GM18508 (cell line): ENCODE data around the gene ZNF106.
A peak's percentile ranks its signal among the peaks of the same experiment; 100 is the strongest.

Experiments
- ATAC-seq: cut with Tn5 transposase; IDR thresholded peaks from one replicate; pipeline ENCODE4 v1.9.1; 2021; ENCODE audit warnings: moderate number of reproducible peaks; ENCODE audit not compliant: insufficient read depth, unreplicated experiment

Gene ZNF106

GRCh38 chr15:42490671-42491538, at the start of gene ZNF106:
ZNF106 (minus strand) TSS chr15:42491141; CDS start chr15:42472289, 18,852 bp downstream.
- peak; percentile 42 for ATAC-seq

DNA sequence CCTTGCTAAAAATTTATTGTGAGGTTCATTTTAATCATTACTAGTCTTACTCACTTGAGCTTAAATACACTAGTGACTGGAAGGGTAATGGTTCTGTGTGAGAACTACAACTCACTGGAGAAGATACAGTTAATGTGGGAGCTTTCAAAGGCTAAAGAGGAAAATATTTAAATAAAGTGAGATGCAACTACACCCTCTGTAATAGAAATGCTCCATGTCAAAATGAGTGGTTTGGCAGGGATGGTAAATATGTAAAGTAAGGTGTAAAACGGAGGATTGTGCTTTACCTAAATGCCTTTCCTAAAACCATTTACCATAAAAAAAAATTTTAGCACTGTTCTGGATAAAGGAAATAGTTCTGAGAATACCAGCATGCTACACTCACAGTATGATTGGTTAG, 42.3 kb upstream of the ZNF106 start:
- ATAC-seq: no peak

DNA sequence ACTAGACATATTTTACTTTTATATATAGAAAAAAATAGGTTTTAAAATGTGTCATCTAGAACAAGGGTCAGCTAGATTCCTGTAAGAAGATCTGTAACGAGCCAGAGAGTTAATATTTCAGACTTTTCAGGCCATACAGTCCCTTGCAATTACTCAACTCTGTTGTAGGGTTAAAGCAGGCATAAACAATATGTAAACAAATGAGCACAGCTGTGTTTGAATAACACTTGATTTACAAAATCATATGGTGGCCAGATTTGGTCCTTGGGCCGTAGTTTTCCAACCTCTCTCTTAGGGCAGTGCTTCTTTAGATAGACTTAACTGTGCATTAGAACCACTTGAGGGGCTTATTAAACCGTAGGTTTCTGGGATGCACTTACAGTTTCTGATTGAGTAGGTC, 38.0 kb upstream of the ZNF106 start:
- no peak for ATAC-seq

GRCh38 chr15:42523331-42523730, 32.4 kb upstream of the ZNF106 start:
- ATAC-seq: no peak

DNA sequence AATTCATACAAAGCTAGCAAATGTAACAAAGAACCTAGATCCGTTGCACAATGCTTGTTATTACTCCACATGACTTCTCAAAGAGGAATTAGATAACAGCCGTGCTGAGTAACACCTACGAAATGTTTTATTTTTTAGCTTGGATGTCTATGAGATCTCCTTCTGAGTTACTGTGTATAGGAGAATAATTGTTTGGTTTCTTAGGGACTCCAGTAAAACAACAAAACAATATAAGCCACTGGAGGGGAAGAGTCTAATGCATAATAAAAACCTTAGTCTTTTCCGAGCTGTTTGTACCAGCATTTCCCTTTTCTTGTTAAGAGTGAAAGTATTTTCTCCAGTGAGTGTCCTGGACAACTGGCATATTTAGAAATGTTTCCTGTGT, 20.1 kb upstream of the ZNF106 start:
- ATAC-seq: no peak

GRCh38 chr15:42510258-42511006, 19.5 kb upstream of the ZNF106 start:
- ATAC-seq: no peak

DNA sequence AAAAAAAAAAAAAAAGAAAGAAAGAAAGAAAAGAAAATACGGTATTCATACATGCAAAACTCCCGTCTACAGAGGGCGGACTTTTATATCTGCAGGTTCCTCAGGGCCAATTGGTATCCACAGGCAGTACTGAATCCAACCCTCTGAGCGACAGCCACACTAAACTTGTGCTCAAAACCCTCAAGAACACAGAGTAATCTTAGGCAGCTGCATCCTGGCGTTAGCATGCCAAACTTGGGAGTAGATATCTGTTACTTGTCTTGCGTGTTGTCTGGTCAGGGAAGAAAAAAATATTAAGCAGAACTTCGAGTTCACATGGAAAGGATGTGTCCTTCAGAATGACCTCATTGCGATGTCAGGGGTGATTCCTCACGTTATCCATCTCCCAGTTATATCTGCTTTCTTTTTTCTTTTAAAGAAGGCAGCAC, 17.3 kb upstream of the ZNF106 start:
- ATAC-seq: no peak

- ATAC-seq: no peak
These were observed 16.6 kb upstream of the ZNF106 start for GRCh38 chr15:42507514-42507913.

DNA sequence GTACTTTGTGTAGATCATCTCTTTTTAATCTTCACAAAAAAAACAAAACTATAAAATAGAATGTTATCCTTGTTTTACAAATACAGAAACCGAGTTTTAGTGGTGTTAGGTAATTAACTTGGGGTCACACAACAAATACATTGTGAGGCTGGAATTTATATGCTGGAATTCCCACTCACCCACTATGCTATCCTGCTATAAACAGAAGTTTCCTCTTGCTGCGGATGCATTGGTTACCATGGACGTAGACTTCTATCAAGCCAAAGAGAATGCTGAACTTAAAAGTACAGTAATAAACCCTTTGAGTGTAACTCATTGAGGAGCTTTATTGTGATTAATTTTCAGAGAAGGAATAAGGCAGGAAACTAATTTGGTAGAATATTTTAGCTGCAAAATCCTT, 13.7 kb upstream of the ZNF106 start:
- ATAC-seq: no peak

- ATAC-seq: no peak
These were observed 12.9 kb upstream of the ZNF106 start for GRCh38 chr15:42503825-42504224.

- no peak for ATAC-seq
These were observed 11.5 kb upstream of the ZNF106 start for GRCh38 chr15:42502477-42502876.

GRCh38 chr15:42499858-42500609, 9.1 kb upstream of the ZNF106 start:
- no peak for ATAC-seq

GRCh38 chr15:42498212-42499068, 7.5 kb upstream of the ZNF106 start:
- no peak for ATAC-seq

- no peak for ATAC-seq
These were observed 4.6 kb upstream of the ZNF106 start, which contains the start of gene SNAP23 for GRCh38 chr15:42495361-42496212. SNAP23 (plus strand) TSS chr15:42495634; CDS start chr15:42511847, 16,213 bp downstream.

DNA sequence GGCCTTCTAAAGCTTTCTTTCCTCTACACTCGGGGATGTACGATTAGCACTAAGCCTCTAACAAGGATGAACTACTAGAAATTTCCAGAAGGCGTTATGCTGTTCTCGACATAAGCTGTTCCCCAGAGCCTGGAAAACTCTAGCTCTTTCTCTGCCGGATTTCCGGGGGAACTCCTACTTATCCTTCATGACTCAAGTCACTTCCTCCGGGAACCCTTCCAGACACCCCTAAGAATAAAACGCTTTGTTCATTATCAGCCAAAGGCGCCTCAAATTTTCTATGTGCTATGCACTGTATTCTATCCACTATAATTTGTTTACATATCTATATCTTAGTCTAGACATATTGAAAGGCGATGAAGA, 4.0 kb upstream of the ZNF106 start:
- no peak for ATAC-seq

GRCh38 chr15:42493679-42494078, 2.7 kb upstream of the ZNF106 start:
- ATAC-seq: no peak

DNA sequence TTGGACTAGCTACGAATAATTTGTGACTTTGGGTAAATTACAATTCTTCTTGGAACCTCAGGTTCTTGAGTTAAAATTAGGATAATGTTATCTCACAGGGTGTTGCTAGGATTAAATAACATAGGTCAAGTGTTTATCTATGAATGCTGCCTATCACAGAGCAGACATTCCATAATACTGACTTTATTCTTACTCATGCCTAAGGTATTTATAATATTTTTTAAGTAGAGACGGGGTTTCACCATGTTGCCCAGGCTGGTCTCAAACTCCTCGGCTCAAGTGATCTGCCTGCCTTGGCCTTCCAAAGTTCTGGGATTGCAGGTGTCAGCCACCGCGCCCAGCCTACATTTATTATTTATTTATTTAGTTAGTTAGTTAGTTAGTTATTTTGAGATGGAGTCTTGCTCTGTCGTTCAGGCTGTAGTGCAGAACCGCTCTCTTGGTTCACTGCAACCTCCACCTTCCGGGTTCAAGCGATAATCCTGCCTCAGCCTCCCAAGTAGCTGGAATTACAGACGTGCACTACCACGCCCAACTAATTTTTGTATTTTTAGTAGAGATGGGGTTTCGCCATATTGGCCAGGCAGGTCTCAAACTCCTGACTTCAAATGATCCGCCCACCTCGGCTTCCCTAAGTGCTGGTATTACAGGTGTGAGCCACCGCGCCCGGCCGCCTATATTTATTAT, 741 bp upstream of the ZNF106 start:
- ATAC-seq: no peak

GRCh38 chr15:42490291-42490670, 660 bp downstream of the ZNF106 start:
- no peak for ATAC-seq
